ENCODE measurements around the gene ADAMTSL3.

ADAMTSL3 gene

DNA sequence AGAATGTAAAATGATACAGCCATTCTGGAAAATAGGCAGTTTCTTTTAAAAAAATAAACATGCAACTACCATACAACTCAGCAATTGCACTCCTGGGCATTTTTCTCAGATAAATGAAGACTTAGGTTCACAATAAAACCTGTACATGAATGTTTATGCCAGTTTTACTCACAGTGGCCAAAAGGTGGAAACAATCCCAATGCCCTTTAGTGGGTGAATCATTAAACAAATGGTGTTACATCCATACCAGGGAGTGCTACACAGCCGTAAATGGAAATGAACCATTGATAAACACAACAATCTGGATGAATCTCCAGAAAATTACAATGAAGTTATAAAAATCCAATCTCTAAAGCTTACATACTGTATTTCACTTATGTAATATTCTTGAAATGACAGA is 140.3 kb downstream of the ADAMTSL3 start:
- no peaks in the 10 kb centered on the region for H3K79me2 ChIP-seq (ENCODE audit: insufficient read depth, low read depth)
- TF ChIP-seq, protein P1, sequence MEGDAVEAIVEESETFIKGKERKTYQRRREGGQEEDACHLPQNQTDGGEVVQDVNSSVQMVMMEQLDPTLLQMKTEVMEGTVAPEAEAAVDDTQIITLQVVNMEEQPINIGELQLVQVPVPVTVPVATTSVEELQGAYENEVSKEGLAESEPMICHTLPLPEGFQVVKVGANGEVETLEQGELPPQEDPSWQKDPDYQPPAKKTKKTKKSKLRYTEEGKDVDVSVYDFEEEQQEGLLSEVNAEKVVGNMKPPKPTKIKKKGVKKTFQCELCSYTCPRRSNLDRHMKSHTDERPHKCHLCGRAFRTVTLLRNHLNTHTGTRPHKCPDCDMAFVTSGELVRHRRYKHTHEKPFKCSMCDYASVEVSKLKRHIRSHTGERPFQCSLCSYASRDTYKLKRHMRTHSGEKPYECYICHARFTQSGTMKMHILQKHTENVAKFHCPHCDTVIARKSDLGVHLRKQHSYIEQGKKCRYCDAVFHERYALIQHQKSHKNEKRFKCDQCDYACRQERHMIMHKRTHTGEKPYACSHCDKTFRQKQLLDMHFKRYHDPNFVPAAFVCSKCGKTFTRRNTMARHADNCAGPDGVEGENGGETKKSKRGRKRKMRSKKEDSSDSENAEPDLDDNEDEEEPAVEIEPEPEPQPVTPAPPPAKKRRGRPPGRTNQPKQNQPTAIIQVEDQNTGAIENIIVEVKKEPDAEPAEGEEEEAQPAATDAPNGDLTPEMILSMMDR (conservative IDR thresholded peaks at IDR 0.05; ENCODE audit: low read depth, low read length), result no peak
- H3K9ac ChIP-seq, result no peak overlapping the region
- no peak overlapping the region for H2AFZ ChIP-seq (ENCODE audit: low read depth)
- no peaks in the 10 kb centered on the region for H3K36me3 ChIP-seq (ENCODE audit: insufficient read depth)
- H3K4me3 ChIP-seq (IDR thresholded peaks at IDR 0.05; ENCODE audit: insufficient read depth, low read depth, low read length), result no peak overlapping the region
- H4K20me1 ChIP-seq (ENCODE audit: insufficient read depth), result no peaks in the 10 kb centered on the region
- no peaks in the 10 kb centered on the region for H3K4me1 ChIP-seq (ENCODE audit: low read depth, poor library complexity, severe bottlenecking)
- no peaks in the 10 kb centered on the region for H3K27me3 ChIP-seq (ENCODE audit: insufficient read depth, low read depth)
- H3K4me2 ChIP-seq, result no peak overlapping the region
- no peak overlapping the region for H3K27ac ChIP-seq

DNA sequence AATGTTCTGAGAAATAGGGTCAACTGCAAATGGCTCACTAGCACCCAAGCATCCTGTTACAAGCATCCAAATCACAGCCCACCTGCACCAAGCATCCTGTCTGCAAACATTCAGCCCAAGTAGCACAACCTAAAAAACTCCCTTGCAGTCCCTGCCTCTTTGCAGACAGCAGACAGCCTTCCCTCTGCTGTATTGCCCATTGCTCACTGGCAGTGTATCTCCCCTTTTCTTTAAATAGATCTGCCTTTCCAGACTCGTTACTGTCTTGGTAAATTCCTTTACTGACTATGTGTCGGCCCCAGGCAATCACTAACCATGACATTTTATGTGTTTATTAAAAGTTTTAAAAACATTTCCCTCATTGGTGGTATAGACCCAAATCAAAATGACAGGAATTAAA is 155.4 kb downstream of the ADAMTSL3 start:
- no peaks in the 10 kb centered on the region for H3K36me3 ChIP-seq (ENCODE audit: insufficient read depth)
- no peak overlapping the region for H3K9ac ChIP-seq
- H3K27ac ChIP-seq, result no peak overlapping the region
- no peak overlapping the region for H3K4me2 ChIP-seq
- H3K79me2 ChIP-seq (ENCODE audit: insufficient read depth, low read depth), result no peaks in the 10 kb centered on the region
- no peaks in the 10 kb centered on the region for H4K20me1 ChIP-seq (ENCODE audit: insufficient read depth)
- no peak overlapping the region for H2AFZ ChIP-seq (ENCODE audit: low read depth)
- no peaks in the 10 kb centered on the region for H3K4me1 ChIP-seq (ENCODE audit: low read depth, poor library complexity, severe bottlenecking)
- TF ChIP-seq, protein P1 (conservative IDR thresholded peaks at IDR 0.05; ENCODE audit: low read depth, low read length), result no peak
- no peak overlapping the region for H3K4me3 ChIP-seq (IDR thresholded peaks at IDR 0.05; ENCODE audit: insufficient read depth, low read depth, low read length)
- no peaks in the 10 kb centered on the region for H3K27me3 ChIP-seq (ENCODE audit: insufficient read depth, low read depth)

DNA sequence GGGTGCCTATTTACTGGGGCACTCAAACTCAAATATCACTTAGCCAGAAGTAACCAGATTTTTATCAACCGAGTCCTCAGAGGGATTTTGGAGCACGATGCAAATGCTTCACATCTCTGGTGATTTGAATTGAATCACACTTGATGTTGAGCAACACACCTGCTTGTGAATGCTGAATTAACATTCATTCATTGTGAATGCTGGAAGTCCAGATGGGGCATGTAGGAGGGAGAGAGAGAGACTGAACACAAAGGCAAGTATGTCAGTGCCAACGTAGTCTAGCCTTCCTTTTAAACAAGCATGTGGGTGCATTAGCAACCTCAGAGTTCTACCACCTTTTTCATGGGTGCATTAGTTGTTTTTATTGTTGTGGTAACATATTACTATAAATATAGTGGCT is 156.2 kb downstream of the ADAMTSL3 start:
- no peaks in the 10 kb centered on the region for H3K79me2 ChIP-seq (ENCODE audit: insufficient read depth, low read depth)
- TF ChIP-seq, protein P1 (conservative IDR thresholded peaks at IDR 0.05; ENCODE audit: low read depth, low read length), result no peak

DNA sequence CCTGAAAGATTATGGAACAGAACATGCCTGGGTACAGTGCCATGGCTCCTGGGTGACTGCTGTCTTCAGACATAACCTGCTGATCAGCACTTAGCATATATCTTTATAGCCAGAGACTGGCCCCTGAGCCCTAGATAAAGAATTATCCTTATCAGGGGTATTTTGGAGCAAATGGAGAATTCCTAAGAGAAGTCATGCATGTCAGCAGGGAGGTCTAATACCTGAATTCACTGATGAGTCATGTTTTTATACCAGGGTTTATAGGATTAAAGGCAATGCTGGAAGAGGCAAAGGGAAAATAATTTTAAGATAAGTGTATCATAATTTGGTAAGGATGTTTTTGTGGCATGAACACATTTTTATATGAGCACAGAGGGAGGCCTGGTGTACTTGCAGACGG is 159.8 kb downstream of the ADAMTSL3 start:
- H3K27ac ChIP-seq, result no peak overlapping the region
- 0 out of 2 replicates have a peak, but pooled peaks cover 2% of the 10 kb centered on the region for H3K27me3 ChIP-seq (ENCODE audit: insufficient read depth, low read depth)
- H2AFZ ChIP-seq (ENCODE audit: low read depth), result no peak overlapping the region
- no peak overlapping the region for H3K4me2 ChIP-seq
- no peak overlapping the region for H3K9ac ChIP-seq
- H3K4me1 ChIP-seq (ENCODE audit: low read depth, poor library complexity, severe bottlenecking), result no peaks in the 10 kb centered on the region
- no peaks in the 10 kb centered on the region for H4K20me1 ChIP-seq (ENCODE audit: insufficient read depth)
- TF ChIP-seq, protein P1 (conservative IDR thresholded peaks at IDR 0.05; ENCODE audit: low read depth, low read length), result no peak
- H3K79me2 ChIP-seq (ENCODE audit: insufficient read depth, low read depth), result no peaks in the 10 kb centered on the region
- no peak overlapping the region for H3K4me3 ChIP-seq (IDR thresholded peaks at IDR 0.05; ENCODE audit: insufficient read depth, low read depth, low read length)
- H3K36me3 ChIP-seq (ENCODE audit: insufficient read depth), result no peaks in the 10 kb centered on the region

More for the DNA sequence above, 156.2 kb downstream of the ADAMTSL3 start:
- no peaks in the 10 kb centered on the region for H3K36me3 ChIP-seq (ENCODE audit: insufficient read depth)
- no peak overlapping the region for H3K27ac ChIP-seq
- H4K20me1 ChIP-seq (ENCODE audit: insufficient read depth), result no peaks in the 10 kb centered on the region
- H3K27me3 ChIP-seq (ENCODE audit: insufficient read depth, low read depth), result no peaks in the 10 kb centered on the region
- H3K4me2 ChIP-seq, result no peak overlapping the region
- H2AFZ ChIP-seq (ENCODE audit: low read depth), result no peak overlapping the region
- H3K4me3 ChIP-seq (IDR thresholded peaks at IDR 0.05; ENCODE audit: insufficient read depth, low read depth, low read length), result no peak overlapping the region
- H3K4me1 ChIP-seq (ENCODE audit: low read depth, poor library complexity, severe bottlenecking), result no peaks in the 10 kb centered on the region
- no peak overlapping the region for H3K9ac ChIP-seq

Data from KMS-11 (cell line).